ENCODE data around the gene GAN.

DNA sequence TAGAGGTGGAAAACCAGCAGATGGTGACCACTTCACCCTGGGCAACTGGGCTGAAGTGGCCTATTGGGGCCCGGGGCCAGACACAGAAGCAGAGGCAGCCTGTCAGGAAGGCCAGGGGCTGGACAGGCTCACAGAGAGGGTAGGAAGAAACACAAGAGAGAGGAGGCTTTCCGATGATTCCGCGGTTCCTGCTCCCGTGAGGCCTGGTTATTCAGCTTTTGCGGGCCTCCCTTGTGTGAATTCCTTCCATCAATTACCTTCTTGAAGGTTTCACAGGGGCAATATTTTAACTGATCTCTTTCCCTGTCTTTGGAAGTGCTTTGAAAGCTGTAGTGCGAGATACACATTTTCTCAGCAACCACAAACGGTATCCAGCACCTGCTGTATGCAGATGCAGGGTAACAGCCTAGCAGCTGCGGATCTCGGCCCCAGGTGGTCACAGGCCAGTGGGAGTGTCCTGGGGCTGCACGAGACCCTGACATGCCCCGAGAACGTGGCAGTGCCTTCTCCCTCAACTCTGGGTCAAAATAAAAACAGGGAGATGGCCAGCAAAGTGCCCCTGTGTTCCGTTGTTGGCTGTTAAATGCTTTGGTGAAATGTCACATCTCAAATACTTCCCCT is 118.3 kb downstream of the GAN start:
- no peak for TF ChIP-seq POLR2A (IDR thresholded peaks at IDR 0.05)
- TF ChIP-seq CTCF (IDR thresholded peaks at IDR 0.05), result no peak

All from testis (tissue), 2 donors.